MG63 (cell line): ENCODE results near the gene OR4N2. TPM values are rescaled to one million over a fixed set of nuclear protein-coding genes. Genes with fewer than 3 reads are reported as not detected.
A peak's percentile ranks its signal among the peaks of the same experiment; 100 is the strongest.
"Not testable (repeated sequence)": the region's sequence is repeated elsewhere in the genome, so short reads cannot be mapped to it uniquely, and the experiment has no call there.

Experiments used
- DNase-seq: peaks from one replicate; pipeline ENCODE4 v3.0.0-alpha.2; 2020
- H3K27me3 ChIP-seq: fragments of 250-450 bp; sonication (Bioruptor Pico); 2 replicates; pipeline ENCODE4 v1.5.1; 2020; ENCODE audit warnings: mild to moderate bottlenecking, moderate library complexity
- H3K36me3 ChIP-seq: fragments of 250-450 bp; sonication (Bioruptor Pico); 2 replicates; pipeline ENCODE4 v1.5.1; 2020; ENCODE audit warnings: mild to moderate bottlenecking, moderate library complexity
- H3K4me3 ChIP-seq: fragments of 250-450 bp; sonication (Bioruptor Pico); 2 replicates; pipeline ENCODE4 v1.5.1; 2020; ENCODE audit warnings: mild to moderate bottlenecking, moderate library complexity
- H3K9me3 ChIP-seq: fragments of 250-450 bp; sonication (Bioruptor Pico); 2 replicates; pipeline ENCODE4 v1.5.1; 2020; ENCODE audit warnings: mild to moderate bottlenecking, moderate library complexity
- total RNA-seq: library from RNA; depleted of rRNA; stranded (reverse); fragments of >200 nt; shearing (Covaris generic); gene quantifications from 2 replicates; pipeline ENCODE4 v1.2.3, GENCODE V29; 2014; ENCODE audit warnings: low replicate concordance; rRNA removed

The OR4N2 gene
- total RNA-seq, 1 experiment from 2014 or later: not detected

DNA sequence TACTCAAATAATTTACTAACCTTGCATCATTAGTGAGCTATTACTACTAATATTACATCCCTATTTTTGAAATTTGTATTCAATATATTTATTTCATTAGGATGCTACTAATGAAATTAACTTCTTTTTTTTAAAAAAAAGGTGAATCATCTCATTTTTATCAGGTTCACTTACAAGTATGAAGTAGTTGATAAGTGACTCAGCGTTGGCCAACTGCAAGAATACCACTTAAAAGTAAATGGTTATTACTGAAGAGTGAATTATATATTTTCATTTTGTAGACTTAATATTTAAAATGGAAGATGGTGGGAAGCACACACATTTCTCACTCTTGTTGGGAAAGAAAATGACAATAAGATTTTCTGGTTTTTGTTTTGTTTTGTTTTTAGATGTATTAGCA, 19.6 kb downstream of the OR4N2 start:
- Histone ChIP-seq H3K36me3 (no peaks in the 10 kb centered on the region), H3K27me3 (no peaks in the 10 kb centered on the region), H3K9me3 (0 out of 2 replicates have a peak, but pooled peaks cover 2% of the 10 kb centered on the region), H3K4me3 (no peak overlapping the region)
- DNase-seq: no peak

DNA sequence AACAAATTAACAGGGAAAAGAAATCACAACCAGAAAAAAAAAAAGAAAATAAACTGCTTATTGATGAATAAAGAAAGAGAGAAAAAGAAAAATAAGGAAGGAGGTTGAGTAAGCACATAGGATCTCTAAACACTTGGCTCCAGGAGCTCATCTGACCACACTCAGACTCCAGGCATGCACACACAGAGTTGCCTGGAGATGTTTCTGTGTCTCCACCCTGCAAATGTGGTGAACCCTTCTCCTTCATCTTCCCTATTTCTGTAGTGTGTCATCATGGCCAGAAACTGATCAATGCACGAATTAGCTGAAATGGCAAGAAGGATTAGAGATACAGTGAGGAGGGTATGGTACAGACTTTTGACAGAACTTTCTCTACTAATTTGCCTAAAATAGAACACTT, 20.2 kb downstream of the OR4N2 start:
- Histone ChIP-seq H3K27me3 (no peaks in the 10 kb centered on the region), H3K9me3 (0 out of 2 replicates have a peak, but pooled peaks cover 2% of the 10 kb centered on the region), H3K36me3 (no peaks in the 10 kb centered on the region), H3K4me3 (no peak overlapping the region)
- peak; percentile 73 for DNase-seq

DNA sequence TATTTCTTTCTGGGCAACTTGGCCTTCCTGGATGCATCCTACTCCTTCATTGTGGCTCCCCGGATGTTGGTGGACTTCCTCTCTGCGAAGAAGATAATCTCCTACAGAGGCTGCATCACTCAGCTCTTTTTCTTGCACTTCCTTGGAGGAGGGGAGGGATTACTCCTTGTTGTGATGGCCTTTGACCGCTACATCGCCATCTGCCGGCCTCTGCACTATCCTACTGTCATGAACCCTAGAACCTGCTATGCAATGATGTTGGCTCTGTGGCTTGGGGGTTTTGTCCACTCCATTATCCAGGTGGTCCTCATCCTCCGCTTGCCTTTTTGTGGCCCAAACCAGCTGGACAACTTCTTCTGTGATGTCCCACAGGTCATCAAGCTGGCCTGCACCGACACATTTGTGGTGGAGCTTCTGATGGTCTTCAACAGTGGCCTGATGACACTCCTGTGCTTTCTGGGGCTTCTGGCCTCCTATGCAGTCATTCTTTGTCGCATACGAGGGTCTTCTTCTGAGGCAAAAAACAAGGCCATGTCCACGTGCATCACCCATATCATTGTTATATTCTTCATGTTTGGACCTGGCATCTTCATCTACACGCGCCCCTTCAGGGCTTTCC, 24.2 kb downstream of the OR4N2 start:
- not testable (repeated sequence) for DNase-seq, H3K4me3 ChIP-seq, H3K27me3 ChIP-seq

DNA sequence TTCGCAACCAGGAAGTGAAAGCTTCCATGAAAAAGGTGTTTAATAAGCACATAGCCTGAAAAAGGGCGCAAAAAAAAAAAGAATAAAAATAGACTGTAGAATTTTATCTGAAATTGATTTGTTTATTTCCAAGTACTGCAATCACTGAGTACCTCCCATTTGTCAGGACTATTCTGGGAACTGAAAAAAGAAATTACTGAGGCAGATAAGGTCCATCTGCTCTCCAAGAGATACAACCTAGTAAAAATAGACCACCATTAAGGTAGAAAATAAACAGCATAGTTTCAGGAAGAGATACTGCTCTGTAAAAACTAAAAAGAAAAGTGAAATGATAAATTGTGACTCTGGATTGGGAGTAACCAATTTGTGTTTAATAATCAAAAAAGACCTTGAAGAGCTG, 24.7 kb downstream of the OR4N2 start:
- DNase-seq: no peak
- Histone ChIP-seq H3K4me3 (no peak overlapping the region), H3K27me3 (no peaks in the 10 kb centered on the region), H3K9me3 (no peaks in the 10 kb centered on the region), H3K36me3 (no peaks in the 10 kb centered on the region)

More for the DNA sequence above, 24.2 kb downstream of the OR4N2 start:
- not testable (repeated sequence) for H3K9me3 ChIP-seq, H3K36me3 ChIP-seq

DNA sequence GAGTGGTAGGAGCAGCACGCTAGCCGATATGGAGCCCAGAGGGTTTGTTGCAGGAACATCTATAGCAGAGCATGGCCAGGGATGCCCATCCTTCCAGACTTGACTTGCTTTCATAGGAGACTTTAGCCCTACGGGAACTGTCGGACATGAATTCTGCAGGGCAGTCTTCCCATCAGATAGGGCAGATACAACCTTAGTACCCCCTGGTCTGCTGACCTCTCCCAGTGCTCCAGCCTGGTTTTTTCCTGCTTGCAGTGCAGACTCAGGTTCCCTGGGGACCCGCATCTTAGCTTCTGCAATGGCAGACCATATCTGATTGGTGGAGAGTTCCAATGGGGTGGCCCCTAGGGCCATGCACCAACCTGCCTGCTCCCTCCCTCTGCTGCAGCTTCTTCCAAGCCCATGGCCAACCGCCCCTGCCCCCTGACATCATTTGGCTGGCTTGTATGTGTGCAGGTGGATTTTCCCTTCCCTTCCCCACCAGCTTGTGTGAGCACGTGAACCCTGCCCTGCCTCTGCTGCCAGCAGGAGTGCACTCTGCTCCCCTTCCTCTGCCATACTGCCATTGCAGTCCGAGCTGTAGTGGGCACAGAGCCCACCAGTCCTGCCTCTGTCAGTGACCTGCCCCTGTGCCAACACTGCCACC, 30.8 kb downstream of the OR4N2 start:
- not testable (repeated sequence) for H3K27me3 ChIP-seq, H3K9me3 ChIP-seq, H3K4me3 ChIP-seq, H3K36me3 ChIP-seq, DNase-seq

DNA sequence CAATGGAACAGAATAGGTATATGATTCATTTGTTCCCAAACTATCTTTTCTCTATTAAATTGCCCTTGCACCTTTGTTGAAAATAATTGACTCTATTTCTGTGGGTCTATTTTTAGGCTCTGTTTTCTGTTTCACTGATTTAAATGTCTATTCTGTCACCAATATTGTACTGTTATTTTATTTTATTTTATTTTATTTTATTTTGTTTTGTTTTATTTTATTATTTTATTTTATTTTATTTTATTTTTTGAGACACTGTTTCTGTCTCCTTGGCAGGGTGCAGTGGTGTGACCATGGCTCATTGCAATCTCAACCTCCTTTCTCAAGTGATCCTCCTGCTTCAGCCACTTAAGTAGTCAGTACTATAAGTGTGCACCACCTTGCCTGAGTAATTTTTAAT, 34.9 kb downstream of the OR4N2 start:
- no peaks in the 10 kb centered on the region; the same call in 1 of the 2 replicates for H3K9me3 ChIP-seq
- H3K27me3 ChIP-seq: no peaks in the 10 kb centered on the region
- DNase-seq: no peak
- H3K4me3 ChIP-seq: no peak overlapping the region
- H3K36me3 ChIP-seq: no peaks in the 10 kb centered on the region

DNA sequence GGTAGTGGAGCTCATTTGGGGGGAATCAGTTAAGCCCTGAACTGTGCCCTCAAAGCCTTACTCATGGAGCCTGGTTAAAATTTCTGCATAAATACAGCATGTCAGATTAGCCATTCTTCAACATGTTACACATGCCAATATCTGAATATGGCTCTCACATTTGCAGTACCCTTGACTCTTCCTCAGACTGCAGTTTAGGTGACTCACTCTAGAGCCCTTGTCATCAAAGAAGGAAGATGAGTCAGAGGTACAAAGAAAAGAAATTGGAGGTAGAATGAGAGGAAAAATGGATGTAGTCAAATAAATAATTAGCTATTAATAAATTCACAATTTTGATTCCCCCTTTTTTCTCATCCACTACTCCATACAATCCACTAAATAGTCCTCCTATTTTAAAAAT, 47.8 kb downstream of the OR4N2 start:
- no peaks in the 10 kb centered on the region for H3K36me3 ChIP-seq
- DNase-seq: no peak
- no peak overlapping the region for H3K4me3 ChIP-seq
- H3K9me3 ChIP-seq: no peaks in the 10 kb centered on the region
- H3K27me3 ChIP-seq: no peaks in the 10 kb centered on the region

DNA sequence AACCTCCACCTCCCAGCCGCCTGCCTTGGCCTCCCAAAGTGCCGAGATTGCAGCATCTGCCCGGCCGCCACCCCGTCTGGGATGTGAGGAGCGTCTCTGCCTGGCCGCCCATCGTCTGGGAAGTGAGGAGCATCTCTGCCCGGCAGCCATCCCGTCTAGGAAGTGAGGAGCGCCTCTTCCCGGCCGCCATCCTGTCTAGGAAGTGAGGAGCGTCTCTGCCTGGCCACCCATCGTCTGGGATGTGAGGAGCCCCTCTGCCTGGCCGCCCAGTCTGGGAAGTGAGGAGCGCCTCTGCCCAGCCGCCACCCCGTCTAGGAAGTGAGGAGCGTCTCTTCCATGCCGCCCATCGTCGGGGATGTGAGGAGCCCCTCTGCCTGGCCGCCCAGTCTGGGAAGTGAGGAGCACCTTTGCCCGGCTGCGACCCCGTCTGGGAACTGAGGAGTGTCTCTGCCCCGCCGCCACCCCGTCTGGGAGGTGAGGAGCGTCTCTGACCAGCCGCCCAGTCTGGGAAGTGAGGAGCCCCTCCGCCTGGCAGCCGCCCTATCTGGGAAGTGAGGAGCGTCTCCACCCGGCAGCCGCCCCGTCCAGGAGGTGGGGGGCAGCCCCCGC, 62.6 kb downstream of the OR4N2 start:
- not testable (repeated sequence) for H3K4me3 ChIP-seq, H3K36me3 ChIP-seq, H3K9me3 ChIP-seq, DNase-seq, H3K27me3 ChIP-seq

DNA sequence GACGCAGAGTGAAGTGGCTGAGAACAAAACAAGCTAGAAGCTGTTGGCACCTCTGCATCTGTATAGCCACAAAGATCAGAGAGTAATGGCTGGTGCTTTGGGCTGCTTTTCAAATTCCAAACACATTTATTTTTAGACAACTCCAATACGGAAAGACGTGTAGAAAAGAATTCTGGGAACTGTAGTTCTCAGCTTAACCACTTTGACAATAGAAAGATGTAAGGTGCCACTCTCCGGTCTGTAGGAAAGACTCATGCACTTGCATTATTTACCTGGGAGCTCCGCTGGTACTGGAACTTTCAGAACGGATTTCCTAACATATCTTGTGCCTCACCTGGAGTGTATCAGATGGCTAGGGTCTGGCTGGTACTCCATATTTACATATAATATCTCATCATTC, 69.6 kb downstream of the OR4N2 start:
- DNase-seq: no peak

DNA sequence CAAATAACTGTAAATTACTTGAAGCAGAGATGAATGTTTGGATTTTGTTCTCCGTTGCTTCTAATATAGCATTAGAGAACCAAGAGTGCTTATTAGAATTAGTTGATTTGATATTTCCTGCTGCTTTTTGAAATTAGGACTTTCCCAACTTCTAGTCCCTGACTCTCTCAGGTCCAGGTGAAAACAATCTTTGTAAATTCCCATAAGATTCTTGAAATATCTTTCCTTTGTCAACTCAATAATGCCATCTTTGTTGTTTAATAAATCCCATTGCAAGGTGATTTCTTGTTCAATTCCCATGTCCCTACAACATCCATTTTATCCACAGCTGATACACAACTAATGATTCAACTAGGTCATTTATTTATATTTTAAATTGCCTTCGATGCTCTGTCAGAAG, 71.3 kb downstream of the OR4N2 start, which contains the start of gene OR4K2:
OR4K2 (plus strand) TSS at position 301 of the 400 bp plus-strand sequence. CDS start 1,126 bp downstream, outside the sequence.
- H3K27me3 ChIP-seq: no peaks in the 10 kb centered on the region
- H3K36me3 ChIP-seq: no peaks in the 10 kb centered on the region
- H3K9me3 ChIP-seq: no peaks in the 10 kb centered on the region
- no peak within 1 kb of the TSS for H3K4me3 ChIP-seq
- no peak for DNase-seq

More for the DNA sequence above, 69.6 kb downstream of the OR4N2 start:
- Histone ChIP-seq H3K27me3 (no peaks in the 10 kb centered on the region), H3K36me3 (no peaks in the 10 kb centered on the region), H3K9me3 (no peaks in the 10 kb centered on the region), H3K4me3 (no peak overlapping the region)

DNA sequence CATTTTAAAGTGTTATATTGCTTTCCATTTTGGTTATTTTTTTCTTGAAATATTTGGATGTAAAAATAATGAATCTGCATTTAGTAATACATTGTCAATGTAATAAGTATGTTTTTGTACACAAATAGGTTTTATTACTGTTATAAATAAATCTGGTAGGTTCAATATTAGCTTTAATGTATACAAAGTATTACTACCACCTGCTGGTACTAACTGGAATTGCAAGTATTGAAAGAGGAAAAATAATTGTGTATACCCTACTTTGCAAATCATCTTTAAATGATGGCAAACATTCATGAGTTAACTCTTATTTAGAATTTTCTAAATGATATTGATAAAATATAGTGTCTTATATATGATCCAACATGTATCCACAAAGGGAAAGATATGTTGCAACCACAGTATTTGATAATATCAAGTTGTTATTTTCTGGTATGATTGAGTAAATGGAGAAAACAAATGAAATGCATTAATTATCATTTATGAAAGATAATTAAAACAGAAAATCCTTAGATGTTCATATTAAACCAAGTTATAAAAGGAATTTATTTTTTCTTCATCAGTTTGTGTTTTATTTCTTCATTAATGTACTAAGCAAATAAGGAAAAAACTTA, 74.6 kb downstream of the OR4N2 start:
- no peaks in the 10 kb centered on the region for H3K27me3 ChIP-seq
- no peak for DNase-seq
- no peaks in the 10 kb centered on the region for H3K9me3 ChIP-seq
- H3K4me3 ChIP-seq: no peak overlapping the region
- H3K36me3 ChIP-seq: no peaks in the 10 kb centered on the region

Other genes starting within 250 kb of the OR4N2 start
- not detected in 2 replicates for gene OR11H2, start 89.9 kb upstream of the OR4N2 start, total RNA-seq
- not detected in 2 replicates for gene OR4Q3, start 60.2 kb upstream of the OR4N2 start, total RNA-seq
- gene OR4M1, start 30.3 kb upstream of the OR4N2 start, total RNA-seq: not detected in 2 replicates
- gene OR4K2, start 71.4 kb downstream of the OR4N2 start, total RNA-seq: not detected in 2 replicates
- gene OR4K5, start 116.8 kb downstream of the OR4N2 start, total RNA-seq: not detected in 2 replicates
- not detected in 2 replicates for gene OR4K1, start 127.1 kb downstream of the OR4N2 start, total RNA-seq
- not detected in 2 replicates for gene OR4K15, start 171.8 kb downstream of the OR4N2 start, total RNA-seq
- not detected in 2 replicates for gene OR4Q2, start 198.4 kb downstream of the OR4N2 start, total RNA-seq
- gene OR4K14, start 215.5 kb downstream of the OR4N2 start, total RNA-seq: not detected in 2 replicates
- gene OR4K13, start 232.3 kb downstream of the OR4N2 start, total RNA-seq: not detected in 2 replicates